Trophoblast cell (in vitro differentiated cells and primary cell): ENCODE measurements around the gene PCNP.
"Not testable (repeated sequence)": the region's sequence is repeated elsewhere in the genome, so short reads cannot be mapped to it uniquely, and the experiment has no call there.

ENCODE experiments used
- DNase-seq, 2 donors: peaks; one replicate each; pipeline ENCODE4 v3.0.0-alpha.2; 2016
- H2AFZ ChIP-seq: 2 replicates; pipeline ENCODE4 v1.6.1; 2013; ENCODE audit warnings: low read length, moderate library complexity, mild to moderate bottlenecking; ENCODE audit not compliant: insufficient read depth, poor library complexity
- H2AK5ac ChIP-seq: 2 replicates; pipeline ENCODE4 v1.6.1; 2013; ENCODE audit warnings: mild to moderate bottlenecking, low read length
- H2BK120ac ChIP-seq: 2 replicates; pipeline ENCODE4 v1.6.1; 2013; ENCODE audit warnings: low read length, mild to moderate bottlenecking, moderate library complexity; ENCODE audit not compliant: insufficient read depth, poor library complexity
- H2BK12ac ChIP-seq: 2 replicates; pipeline ENCODE4 v1.6.1; 2013; ENCODE audit warnings: mild to moderate bottlenecking, low read length, moderate library complexity
- H2BK5ac ChIP-seq: 2 replicates; pipeline ENCODE4 v1.6.1; 2013; ENCODE audit warnings: low read length, low read depth, moderate library complexity, mild to moderate bottlenecking; ENCODE audit not compliant: poor library complexity
- H3K14ac ChIP-seq: 2 replicates; pipeline ENCODE4 v1.6.1; 2013; ENCODE audit warnings: mild to moderate bottlenecking, low read length
- H3K18ac ChIP-seq: 2 replicates; pipeline ENCODE4 v1.6.1; 2013; ENCODE audit warnings: mild to moderate bottlenecking, low read length
- H3K23ac ChIP-seq: 2 replicates; pipeline ENCODE4 v1.6.1; 2013; ENCODE audit warnings: low read length
- H3K27ac ChIP-seq: 2 replicates; pipeline ENCODE4 v1.5.1; 2013; ENCODE audit warnings: low read depth, mild to moderate bottlenecking, inconsistent platforms, low read length, moderate library complexity
- H3K27me3 ChIP-seq: 2 replicates; pipeline ENCODE4 v1.6.1; 2013; ENCODE audit warnings: inconsistent platforms, mild to moderate bottlenecking, low read length, moderate library complexity; ENCODE audit not compliant: insufficient read depth
- H3K36me3 ChIP-seq, 2 experiments: 1 replicate in 1 of 2; 2 replicates in 1 of 2; pipeline ENCODE4 v1.6.1; 2013; ENCODE audit warnings: low read length in 2 of 2, mild to moderate bottlenecking in 2 of 2, moderate library complexity in 1 of 2; ENCODE audit not compliant: insufficient read depth in 2 of 2, control insufficient read depth in 1 of 2
- H3K4ac ChIP-seq: 2 replicates; pipeline ENCODE4 v1.6.1; 2013; ENCODE audit warnings: low read depth, mild to moderate bottlenecking, low read length, moderate library complexity
- H3K4me1 ChIP-seq, 2 experiments: 1 replicate in 1 of 2; 2 replicates in 1 of 2; pipeline ENCODE4 v1.6.1; 2013; ENCODE audit warnings: low read length in 2 of 2, mild to moderate bottlenecking in 2 of 2, moderate library complexity in 1 of 2; ENCODE audit not compliant: insufficient read depth in 2 of 2, control insufficient read depth in 1 of 2
- H3K4me2 ChIP-seq: 2 replicates; pipeline ENCODE4 v1.6.1; 2013; ENCODE audit warnings: inconsistent platforms, mild to moderate bottlenecking, low read length, moderate library complexity
- H3K4me3 ChIP-seq: 2 replicates; pipeline ENCODE4 v1.5.1; 2013; ENCODE audit warnings: mild to moderate bottlenecking, low read depth, low read length, inconsistent platforms
- H3K79me1 ChIP-seq: one replicate; pipeline ENCODE4 v1.6.1; 2013; ENCODE audit warnings: low read length
- H3K79me2 ChIP-seq: 2 replicates; pipeline ENCODE4 v1.6.1; 2013; ENCODE audit warnings: low read length, mild to moderate bottlenecking; ENCODE audit not compliant: control insufficient read depth, insufficient read depth, poor library complexity
- H3K9ac ChIP-seq: 2 replicates; pipeline ENCODE4 v1.6.1; 2013; ENCODE audit warnings: mild to moderate bottlenecking, low read length
- H3K9me3 ChIP-seq: 2 replicates; pipeline ENCODE4 v1.6.1; 2013; ENCODE audit warnings: low read depth, mild to moderate bottlenecking, control low read depth, inconsistent platforms, low read length; ENCODE audit not compliant: insufficient read depth
- H4K12ac ChIP-seq: 2 replicates; pipeline ENCODE4 v1.6.1; 2013; ENCODE audit warnings: low read depth, mild to moderate bottlenecking, low read length, moderate library complexity
- H4K8ac ChIP-seq: 2 replicates; pipeline ENCODE4 v1.6.1; 2013; ENCODE audit warnings: low read depth, mild to moderate bottlenecking, low read length, moderate library complexity
- H4K91ac ChIP-seq: one replicate; pipeline ENCODE4 v1.6.1; 2013; ENCODE audit warnings: low read depth, mild to moderate bottlenecking, low read length, moderate library complexity
- WGBS: extraction: QIAGEN DNeasy Blood & Tissue Kit; methylation state at CpG from one replicate; pipeline ENCODE4 v1.1.7; 2013; ENCODE audit warnings: missing lambda C conversion rate; ENCODE audit not compliant: insufficient read length, insufficient coverage; ENCODE audit errors: extremely low coverage; 5-methylcytosine and 5-hydroxymethylcytosine counted together

The PCNP gene

DNA sequence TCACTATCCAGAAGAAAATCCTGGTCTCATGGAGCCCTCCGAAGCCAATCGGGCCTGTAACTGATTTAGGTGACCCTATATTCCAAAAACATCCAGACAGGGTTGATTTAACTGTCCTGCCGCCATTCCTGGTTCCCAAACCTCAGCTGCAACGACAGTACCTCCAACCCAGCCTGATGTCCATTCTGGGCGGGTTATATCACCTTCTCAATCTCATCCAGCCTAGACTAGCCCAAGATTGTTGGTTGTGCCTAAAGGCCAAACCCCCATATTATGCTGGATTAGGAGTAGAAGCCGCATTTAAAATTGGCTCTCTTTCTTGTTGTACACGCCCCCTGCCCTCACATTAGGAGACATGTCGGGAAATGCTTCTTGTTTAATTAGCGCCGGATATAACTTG lies 66.3 kb downstream of the PCNP start:
- WGBS = no CpG with 5 or more reads among the region's 10 CpGs
- no peaks in the 10 kb centered on the region for H3K79me1 ChIP-seq
- H3K9me3 ChIP-seq = no peaks in the 10 kb centered on the region
- no peak overlapping the region for H3K27ac ChIP-seq
- DNase-seq = no peak
- no peak overlapping the region for H4K12ac ChIP-seq
- no peak overlapping the region for H4K91ac ChIP-seq
- H3K4me3 ChIP-seq = no peak overlapping the region
- H3K36me3 ChIP-seq = no peaks in the 10 kb centered on the region
- no peak overlapping the region for H2AFZ ChIP-seq
- no peak overlapping the region for H3K18ac ChIP-seq
- H2BK120ac ChIP-seq = no peak overlapping the region
- H3K4ac ChIP-seq = no peak overlapping the region
- H3K4me2 ChIP-seq = no peak overlapping the region
- no peak overlapping the region for H3K23ac ChIP-seq
- H2BK5ac ChIP-seq = no peak overlapping the region
- no peak overlapping the region for H3K14ac ChIP-seq
- no peak overlapping the region for H2AK5ac ChIP-seq
- H3K79me2 ChIP-seq = no peaks in the 10 kb centered on the region
- H3K9ac ChIP-seq = no peak overlapping the region
- no peaks in the 10 kb centered on the region for H3K27me3 ChIP-seq
- no peak overlapping the region for H2BK12ac ChIP-seq
- no peak overlapping the region for H4K8ac ChIP-seq
- no peaks in the 10 kb centered on the region for H3K4me1 ChIP-seq

DNA sequence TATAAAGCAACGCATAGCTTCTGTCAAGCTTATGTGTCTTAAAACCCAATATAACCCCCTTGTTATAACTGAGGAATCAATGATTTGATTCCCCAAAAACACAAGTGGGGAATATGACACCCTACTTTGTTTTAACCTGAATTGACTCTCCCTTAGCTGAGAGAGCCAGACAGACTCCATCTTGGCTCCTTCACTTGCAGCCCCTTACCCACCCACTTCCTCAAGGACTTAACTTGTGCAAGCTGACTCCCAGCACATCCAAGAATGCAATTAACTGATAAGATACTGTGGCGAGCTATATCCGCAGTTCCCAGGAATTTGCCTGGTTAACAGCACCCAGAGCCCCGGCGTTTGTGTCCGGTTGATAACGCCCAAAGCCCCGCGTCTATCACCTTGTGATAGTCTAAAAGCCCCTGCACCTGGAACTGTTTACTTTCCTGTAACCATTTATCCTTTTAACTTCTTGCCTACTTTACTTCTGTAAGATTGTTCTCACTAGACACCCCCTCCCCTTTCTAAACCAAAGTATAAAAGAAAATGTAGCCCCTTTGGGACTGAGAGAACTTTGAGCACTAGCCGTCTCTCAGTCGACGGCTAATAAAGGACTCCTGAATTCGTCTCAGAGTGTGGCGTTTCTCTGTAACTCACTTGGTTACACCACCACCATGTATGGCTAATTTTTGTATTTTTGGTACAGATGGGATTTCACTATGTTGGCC lies 67.6 kb downstream of the PCNP start:
- not testable (repeated sequence) for H3K4me2 ChIP-seq, H2AK5ac ChIP-seq, H2BK12ac ChIP-seq, H3K27ac ChIP-seq, H4K8ac ChIP-seq, H2AFZ ChIP-seq, H3K79me2 ChIP-seq, H3K4ac ChIP-seq, H2BK120ac ChIP-seq, H3K27me3 ChIP-seq, H3K23ac ChIP-seq, H3K14ac ChIP-seq, H3K36me3 ChIP-seq, DNase-seq, H3K9me3 ChIP-seq, H3K4me1 ChIP-seq, H3K18ac ChIP-seq, H3K79me1 ChIP-seq, H3K4me3 ChIP-seq, H4K91ac ChIP-seq, H4K12ac ChIP-seq, H3K9ac ChIP-seq, H2BK5ac ChIP-seq
- WGBS = no CpG with 5 or more reads among the region's 14 CpGs

DNA sequence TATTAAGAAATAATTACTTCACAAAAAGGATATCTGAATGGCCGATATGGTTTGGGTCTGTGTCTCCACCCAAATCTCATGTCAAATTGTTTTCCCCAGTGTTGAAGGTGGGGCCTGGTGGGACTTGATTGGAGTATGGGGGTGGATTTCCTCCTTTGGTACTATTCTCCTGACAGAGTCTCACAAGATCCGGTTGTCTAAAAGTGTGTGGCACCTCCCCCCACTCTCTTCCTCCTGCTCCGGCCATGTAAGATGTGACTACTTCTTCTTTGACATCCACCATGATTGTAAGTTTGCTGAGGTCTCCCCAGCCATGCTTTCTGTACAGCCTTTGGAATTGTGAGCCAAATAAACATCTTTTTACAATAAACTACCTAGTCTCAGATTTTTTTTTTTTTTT lies 68.5 kb downstream of the PCNP start:
- no peak overlapping the region for H2AK5ac ChIP-seq
- H3K14ac ChIP-seq = no peak overlapping the region
- no peak overlapping the region for H4K91ac ChIP-seq
- H2BK5ac ChIP-seq = no peak overlapping the region
- H3K27ac ChIP-seq = no peak overlapping the region
- H4K8ac ChIP-seq = no peak overlapping the region
- no peak overlapping the region for H2AFZ ChIP-seq
- H3K4me2 ChIP-seq = no peak overlapping the region
- H3K27me3 ChIP-seq = no peaks in the 10 kb centered on the region
- no peak overlapping the region for H2BK120ac ChIP-seq
- H3K18ac ChIP-seq = no peak overlapping the region
- no peaks in the 10 kb centered on the region for H3K9me3 ChIP-seq
- H3K23ac ChIP-seq = no peak overlapping the region
- WGBS = no CpG with 5 or more reads among the region's 3 CpGs
- no peaks in the 10 kb centered on the region for H3K79me1 ChIP-seq
- no peaks in the 10 kb centered on the region for H3K4me1 ChIP-seq
- no peaks in the 10 kb centered on the region for H3K36me3 ChIP-seq
- H3K79me2 ChIP-seq = no peaks in the 10 kb centered on the region
- H3K4ac ChIP-seq = no peak overlapping the region
- H2BK12ac ChIP-seq = no peak overlapping the region
- H4K12ac ChIP-seq = no peak overlapping the region
- H3K4me3 ChIP-seq = no peak overlapping the region
- DNase-seq = no peak
- no peak overlapping the region for H3K9ac ChIP-seq

DNA sequence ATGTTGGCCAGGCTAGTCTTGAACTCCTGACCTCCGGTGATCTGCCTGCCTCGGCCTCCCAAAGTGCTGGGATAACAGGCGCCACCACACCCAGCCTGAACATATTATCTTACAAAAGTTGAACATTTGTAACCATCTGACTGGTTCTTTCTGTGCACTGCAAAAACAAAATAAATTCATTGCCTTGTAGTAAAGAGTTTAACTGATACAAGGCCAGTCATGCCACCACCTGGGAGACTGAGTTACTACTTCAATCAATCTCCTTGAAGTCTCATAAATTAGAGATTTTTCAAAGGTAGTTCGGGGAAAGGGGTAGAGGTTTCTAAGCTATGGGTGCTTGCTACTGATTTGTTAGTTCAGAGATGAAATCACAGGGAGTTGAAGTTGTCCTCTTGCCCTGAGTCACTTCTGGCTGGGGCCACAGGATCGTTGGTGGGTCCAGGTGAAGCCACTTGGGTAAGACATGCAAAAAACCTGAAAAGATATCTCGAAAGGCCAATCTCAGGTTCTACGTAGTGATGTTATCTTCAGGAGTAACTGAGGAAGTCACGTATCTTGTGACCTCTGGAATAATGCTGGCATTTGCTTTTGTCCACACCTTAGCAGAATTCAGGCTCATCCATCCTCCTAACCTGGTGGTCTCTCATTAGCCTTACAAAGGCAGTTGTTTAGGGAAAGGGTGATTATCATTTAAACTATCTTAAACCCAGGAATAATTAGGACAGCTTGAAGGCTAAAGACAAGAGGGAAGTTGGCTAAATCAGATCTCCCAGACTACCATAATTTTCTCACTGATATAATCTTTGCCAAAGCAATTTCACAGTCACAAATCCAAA lies 69.2 kb downstream of the PCNP start:
- H2AK5ac ChIP-seq = no peak overlapping the region
- no peak overlapping the region for H4K8ac ChIP-seq
- H3K27me3 ChIP-seq = no peaks in the 10 kb centered on the region
- no peaks in the 10 kb centered on the region for H3K9me3 ChIP-seq
- no peak overlapping the region for H2AFZ ChIP-seq
- no peak overlapping the region for H2BK12ac ChIP-seq
- H4K12ac ChIP-seq = no peak overlapping the region
- WGBS = no CpG with 5 or more reads among the region's 8 CpGs
- H3K23ac ChIP-seq = no peak overlapping the region
- no peak overlapping the region for H3K4ac ChIP-seq
- no peak overlapping the region for H3K18ac ChIP-seq
- no peak overlapping the region for H3K14ac ChIP-seq
- H3K27ac ChIP-seq = no peak overlapping the region
- no peak overlapping the region for H4K91ac ChIP-seq
- no peak overlapping the region for H3K4me3 ChIP-seq
- H3K36me3 ChIP-seq = peaks cover 0 to 3% of the 10 kb centered on the region in 2 experiments
- no peaks in the 10 kb centered on the region for H3K79me1 ChIP-seq
- no peaks in the 10 kb centered on the region for H3K4me1 ChIP-seq
- no peak overlapping the region for H2BK5ac ChIP-seq
- H3K9ac ChIP-seq = no peak overlapping the region
- H3K79me2 ChIP-seq = no peaks in the 10 kb centered on the region
- peak; percentile 37 to 79 for DNase-seq
- H2BK120ac ChIP-seq = no peak overlapping the region
- no peak overlapping the region for H3K4me2 ChIP-seq
